T1000 (cell line): ENCODE results near the gene FAM170B.

Experiments
- DNase-seq: peaks from one replicate; lab custom pipeline; 2025; ENCODE audit warnings: mixed read lengths; lab: John Stamatoyannopoulos, UW

The FAM170B gene

GRCh38 chr10:49103761-49104160, 30.1 kb downstream of the FAM170B start:
- DNase-seq: no peak

DNA sequence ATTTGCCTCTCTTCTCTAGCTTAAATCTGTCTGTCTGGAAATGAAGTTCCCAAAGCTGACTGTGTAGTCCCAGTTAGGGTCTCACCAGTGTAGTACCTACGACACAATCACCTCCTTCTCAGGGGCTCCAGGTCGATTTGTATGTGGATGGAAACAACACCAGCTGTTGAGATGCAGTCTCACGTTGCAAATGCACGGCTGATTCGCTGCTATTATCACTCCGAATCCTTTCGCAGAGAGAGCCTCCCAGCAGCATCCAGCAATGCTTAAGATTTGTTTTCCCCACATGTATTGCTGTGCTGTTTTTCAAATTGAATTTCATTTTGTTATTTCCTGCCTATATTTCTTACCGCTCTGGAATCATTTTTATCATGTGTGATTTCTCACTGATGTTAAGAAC, 34.8 kb downstream of the FAM170B start:
- no peak for DNase-seq

GRCh38 chr10:49096890-49097445, 36.9 kb downstream of the FAM170B start:
- no peak for DNase-seq

GRCh38 chr10:49094646-49095045, 39.2 kb downstream of the FAM170B start:
- DNase-seq: no peak

DNA sequence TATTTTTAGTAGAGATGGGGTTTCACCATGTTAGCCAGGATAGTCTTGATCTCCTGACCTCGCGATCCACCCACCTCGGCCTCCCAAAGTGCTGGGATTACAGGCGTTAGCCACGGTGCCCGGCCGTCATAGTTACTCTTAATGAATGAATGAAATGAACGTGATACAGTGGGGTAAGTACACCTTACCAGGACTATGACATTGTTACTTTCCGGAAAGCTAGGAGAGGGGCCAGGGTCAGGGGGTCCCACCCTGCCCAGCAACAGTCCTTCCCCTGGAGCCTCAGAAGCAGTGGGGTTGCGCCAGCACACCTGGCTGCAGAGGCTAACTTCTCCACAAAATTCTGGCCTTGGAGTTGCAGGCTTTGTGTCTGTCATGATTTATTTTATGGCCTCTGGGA, 39.9 kb downstream of the FAM170B start:
- no peak for DNase-seq

DNA sequence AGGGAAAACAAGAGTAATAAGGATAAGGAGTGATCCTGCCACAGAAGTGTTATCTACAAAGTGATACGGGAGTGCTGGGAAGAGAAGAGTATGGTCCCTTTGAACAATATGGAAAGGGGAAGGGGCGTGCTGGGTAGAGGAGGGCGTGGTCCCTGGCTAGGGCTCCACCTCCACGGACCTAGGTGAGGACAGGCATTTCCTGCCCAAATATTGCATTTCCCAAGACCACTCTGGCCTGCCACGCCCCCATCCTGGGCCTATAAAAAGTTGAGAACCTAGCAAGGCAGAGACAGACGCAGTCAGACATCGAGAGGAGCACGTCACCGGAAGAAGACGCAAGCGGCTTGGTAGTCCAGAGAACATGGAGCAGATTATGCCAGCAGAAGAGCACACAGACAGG, 41.3 kb downstream of the FAM170B start:
- DNase-seq: no peak

GRCh38 chr10:49091450-49092210, 42.2 kb downstream of the FAM170B start:
- no peak for DNase-seq

- no peak for DNase-seq
Measured at GRCh38 chr10:49090696-49091380, 43.0 kb downstream of the FAM170B start.

DNA sequence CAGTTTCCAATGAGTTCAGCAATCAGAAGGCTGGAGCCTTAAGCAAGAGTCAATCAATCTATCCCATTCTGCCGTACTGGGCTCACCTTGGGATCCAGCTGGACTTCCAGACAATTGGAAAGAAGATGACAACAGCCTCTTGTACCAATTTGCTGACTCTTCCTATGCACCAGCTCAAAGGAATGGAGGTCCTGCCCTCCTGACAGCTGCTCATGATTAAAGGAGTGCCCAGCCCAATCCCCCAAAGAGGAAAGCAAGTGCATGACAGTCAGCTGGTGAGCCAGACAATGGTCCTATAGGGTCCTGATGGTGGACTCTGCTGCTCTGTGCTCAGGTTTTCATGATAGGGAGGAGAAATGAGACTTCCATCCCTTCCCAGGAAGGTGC, 43.6 kb downstream of the FAM170B start:
- no peak for DNase-seq

- DNase-seq: no peak
Measured at GRCh38 chr10:49089557-49090188, 44.1 kb downstream of the FAM170B start.

DNA sequence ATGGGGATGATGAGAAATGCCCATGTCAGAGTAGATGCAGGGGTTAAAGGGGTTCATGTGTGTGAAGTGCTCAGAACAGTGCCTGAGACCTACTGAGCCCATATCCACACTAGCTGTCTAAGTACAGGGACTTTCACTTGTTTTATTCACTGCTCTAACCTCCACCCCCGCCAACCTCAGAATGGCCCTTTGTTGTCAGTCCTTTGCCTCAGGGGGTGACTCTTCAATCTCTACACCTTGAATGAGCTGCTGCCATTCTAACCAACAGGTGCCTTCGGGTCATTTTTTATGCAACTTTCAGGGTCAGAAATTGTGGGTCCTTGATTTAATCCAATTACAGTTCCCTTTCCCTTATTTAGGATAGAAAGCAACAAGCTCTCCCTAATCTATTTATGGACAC, 44.7 kb downstream of the FAM170B start:
- no peak for DNase-seq

- DNase-seq: no peak
Measured at GRCh38 chr10:49086889-49087288, 46.9 kb downstream of the FAM170B start.

GRCh38 chr10:49083261-49083660, 50.6 kb downstream of the FAM170B start:
- DNase-seq: no peak

DNA sequence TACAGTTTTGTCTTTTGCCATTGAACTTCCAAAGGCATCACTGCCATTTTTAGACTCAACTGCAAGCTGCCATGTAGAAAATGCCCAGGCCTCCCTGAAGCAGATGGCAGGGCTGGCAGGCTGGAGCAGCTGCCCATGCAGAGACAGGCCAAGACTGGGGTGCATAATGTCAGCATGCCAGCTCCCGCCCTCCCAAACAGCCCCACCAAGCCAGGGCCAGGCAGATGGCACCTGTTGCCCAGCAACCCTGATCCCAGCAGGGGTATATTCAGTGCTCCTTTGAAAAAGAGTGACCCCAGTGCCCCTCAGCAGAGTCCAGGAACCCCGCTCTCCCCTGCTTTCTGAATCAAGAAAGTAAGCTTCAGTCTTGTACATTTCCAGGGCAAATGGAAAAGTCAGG, 51.1 kb downstream of the FAM170B start:
- DNase-seq: no peak

- no peak for DNase-seq
Measured at GRCh38 chr10:49081547-49082275, 52.1 kb downstream of the FAM170B start.
